ENCODE data around the gene ASPA.
A peak's percentile ranks its signal among the peaks of the same experiment; 100 is the strongest.

Gene ASPA

GRCh38 chr17:3547628-3548027 is 71.8 kb downstream of the ASPA start:
- H3K4me3 ChIP-seq (ENCODE audit: low read depth, low read length): no peak overlapping the region
- TF ChIP-seq, protein P1, sequence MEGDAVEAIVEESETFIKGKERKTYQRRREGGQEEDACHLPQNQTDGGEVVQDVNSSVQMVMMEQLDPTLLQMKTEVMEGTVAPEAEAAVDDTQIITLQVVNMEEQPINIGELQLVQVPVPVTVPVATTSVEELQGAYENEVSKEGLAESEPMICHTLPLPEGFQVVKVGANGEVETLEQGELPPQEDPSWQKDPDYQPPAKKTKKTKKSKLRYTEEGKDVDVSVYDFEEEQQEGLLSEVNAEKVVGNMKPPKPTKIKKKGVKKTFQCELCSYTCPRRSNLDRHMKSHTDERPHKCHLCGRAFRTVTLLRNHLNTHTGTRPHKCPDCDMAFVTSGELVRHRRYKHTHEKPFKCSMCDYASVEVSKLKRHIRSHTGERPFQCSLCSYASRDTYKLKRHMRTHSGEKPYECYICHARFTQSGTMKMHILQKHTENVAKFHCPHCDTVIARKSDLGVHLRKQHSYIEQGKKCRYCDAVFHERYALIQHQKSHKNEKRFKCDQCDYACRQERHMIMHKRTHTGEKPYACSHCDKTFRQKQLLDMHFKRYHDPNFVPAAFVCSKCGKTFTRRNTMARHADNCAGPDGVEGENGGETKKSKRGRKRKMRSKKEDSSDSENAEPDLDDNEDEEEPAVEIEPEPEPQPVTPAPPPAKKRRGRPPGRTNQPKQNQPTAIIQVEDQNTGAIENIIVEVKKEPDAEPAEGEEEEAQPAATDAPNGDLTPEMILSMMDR (conservative IDR thresholded peaks at IDR 0.05; ENCODE audit: low read depth, low read length): no peak
- no peak for DNase-seq (ENCODE audit: low read depth)

GRCh38 chr17:3549610-3550162 is 73.9 kb downstream of the ASPA start:
- DNase-seq (ENCODE audit: low read depth): no peak
- TF ChIP-seq, protein P1 (conservative IDR thresholded peaks at IDR 0.05; ENCODE audit: low read depth, low read length): no peak
- no peak overlapping the region for H3K4me3 ChIP-seq (ENCODE audit: low read depth, low read length)

DNA sequence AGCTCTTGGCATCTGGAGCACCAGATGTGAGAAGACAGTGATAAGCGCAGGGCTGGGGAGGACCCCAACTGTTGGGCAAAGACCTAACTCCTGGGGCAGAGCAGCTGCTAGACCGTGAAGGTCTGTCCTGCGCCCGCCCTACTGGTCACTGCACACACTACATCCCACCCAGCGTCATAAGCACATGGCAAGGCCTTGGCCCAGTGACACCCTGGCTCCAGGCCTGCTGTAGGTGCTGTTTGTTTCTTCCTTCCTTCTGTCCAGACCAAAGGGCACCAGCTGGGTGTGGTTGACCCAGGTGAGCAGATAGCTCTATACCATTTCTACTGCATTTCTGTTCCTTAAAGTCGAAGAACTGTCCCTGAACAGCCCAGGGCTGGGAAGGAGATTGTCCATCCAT is 75.4 kb downstream of the ASPA start:
- TF ChIP-seq, protein P1 (conservative IDR thresholded peaks at IDR 0.05; ENCODE audit: low read depth, low read length): peak; percentile 18
- no peak overlapping the region for H3K4me3 ChIP-seq (ENCODE audit: low read depth, low read length)
- no peak for DNase-seq (ENCODE audit: low read depth)

- no peak for DNase-seq (ENCODE audit: low read depth)
- TF ChIP-seq, protein P1 (conservative IDR thresholded peaks at IDR 0.05; ENCODE audit: low read depth, low read length): no peak
- H3K4me3 ChIP-seq (ENCODE audit: low read depth, low read length): no peak overlapping the region
These were observed 77.1 kb downstream of the ASPA start for GRCh38 chr17:3552916-3553315.

Measured in choroid plexus epithelial cell (primary cell).